Fibroblast of lung (primary cell): ENCODE results near the gene FGGY. TPM values are rescaled to one million over a fixed set of nuclear protein-coding genes. Genes with fewer than 3 reads are reported as not detected.
"Not testable (repeated sequence)": the region's sequence is repeated elsewhere in the genome, so short reads cannot be mapped to it uniquely, and the experiment has no call there.

Experiments used
- DNase-seq, 2 donors: peaks; one replicate each; pipeline versions ENCODE4 v3.0.0 to v3.0.0-alpha.2; 2010; ENCODE audit warnings: low read depth in 2 of 2
- H2AFZ ChIP-seq: 2 replicates; pipeline ENCODE4 v1.5.1; 2012; ENCODE audit warnings: low read length, control low read depth, inconsistent platforms
- H3K27ac ChIP-seq: 2 replicates; pipeline ENCODE4 v1.5.1; 2011; ENCODE audit warnings: low read length, control low read depth; ENCODE audit not compliant: insufficient read depth
- H3K27me3 ChIP-seq: 2 replicates; pipeline ENCODE4 v1.5.1; 2011; ENCODE audit warnings: mild to moderate bottlenecking, low read length; ENCODE audit not compliant: control insufficient read depth, insufficient read depth
- H3K36me3 ChIP-seq: 2 replicates; pipeline ENCODE4 v1.5.1; 2011; ENCODE audit warnings: low read length; ENCODE audit not compliant: control insufficient read depth, insufficient read depth
- H3K4me1 ChIP-seq: 2 replicates; pipeline ENCODE4 v1.5.1; 2011; ENCODE audit warnings: low read length; ENCODE audit not compliant: control insufficient read depth, insufficient read depth; ENCODE audit errors: extremely low read depth
- H3K4me2 ChIP-seq: 2 replicates; pipeline ENCODE4 v1.5.1; 2011; ENCODE audit warnings: low read length, control low read depth; ENCODE audit not compliant: insufficient read depth; ENCODE audit errors: extremely low read depth
- H3K4me3 ChIP-seq, 4 experiments: fragments of 200-600 bp in 1 of 4; sonication (generic) in 1 of 4; replicated peaks in 1 of 4; 2 replicates each; pipeline ENCODE4 v1.5.1; 2011 to 2016; ENCODE audit warnings: low read length in 4 of 4, low read depth in 3 of 4, mild to moderate bottlenecking in 3 of 4, control low read depth in 2 of 4, inconsistent platforms in 1 of 4, mixed read lengths in 1 of 4; ENCODE audit not compliant: insufficient read depth in 1 of 4; ENCODE audit errors: control extremely low read depth in 1 of 4
- H3K79me2 ChIP-seq: 2 replicates; pipeline ENCODE4 v1.5.1; 2012; ENCODE audit warnings: mild to moderate bottlenecking, low read length, inconsistent platforms; ENCODE audit not compliant: control insufficient read depth, insufficient read depth
- H3K9ac ChIP-seq: 2 replicates; pipeline ENCODE4 v1.5.1; 2011; ENCODE audit warnings: mild to moderate bottlenecking, low read length, control low read depth; ENCODE audit not compliant: insufficient read depth
- H3K9me3 ChIP-seq: 2 replicates; pipeline ENCODE4 v1.5.1; 2012; ENCODE audit warnings: low read depth, low read length; ENCODE audit not compliant: control insufficient read depth, insufficient read depth
- H4K20me1 ChIP-seq: 2 replicates; pipeline ENCODE4 v1.5.1; 2011; ENCODE audit warnings: low read length; ENCODE audit not compliant: control insufficient read depth, insufficient read depth; ENCODE audit errors: extremely low read depth
- CTCF ChIP-seq, 2 donors: IDR thresholded peaks in 1 of 2; conservative IDR thresholded peaks in 1 of 2; 1 replicate in 1 of 2; 2 replicates in 1 of 2; pipeline ENCODE4 v1.5.1; 2011 to 2012; ENCODE audit warnings: low read length in 2 of 2, control low read depth in 1 of 2, inconsistent platforms in 1 of 2, low read depth in 1 of 2, mild to moderate bottlenecking in 1 of 2
- EZH2 ChIP-seq: IDR thresholded peaks from 2 replicates; pipeline ENCODE4 v1.5.1; 2012; ENCODE audit warnings: low read length, control low read depth, mild to moderate bottlenecking; ENCODE audit errors: missing control alignments
- polyA plus RNA-seq, 2 donors: library from polyadenylated mRNA; depleted of rRNA in 1 of 2; stranded (reverse) in 1 of 2; unstranded in 1 of 2; fragments of >200 nt; gene quantifications; 2 replicates each; pipeline ENCODE4 v1.2.1, GENCODE V29; 2011 to 2012; ENCODE audit warnings: missing spikeins in 1 of 2
- total RNA-seq: library from RNA; depleted of rRNA; stranded (reverse); fragments of >200 nt; gene quantifications from 2 replicates; pipeline ENCODE4 v1.2.1, GENCODE V29; 2014

The FGGY gene
- total and polyA plus RNA-seq, 2 donors (not counting 1 experiment from before 2014, with no cell fraction given) = 9.5 to 32.4 TPM

GRCh38 chr1:59249396-59250137 lies 47.3 kb upstream of the FGGY start:
- Histone ChIP-seq H3K4me1 (no peaks in the 10 kb centered on the region), H2AFZ (no peak overlapping the region), H3K27ac (no peak overlapping the region), H3K27me3 (no peaks in the 10 kb centered on the region), H3K79me2 (no peaks in the 10 kb centered on the region), H3K9ac (no peak overlapping the region), H3K4me2 (no peak overlapping the region), H3K4me3 (no peak overlapping the region), H4K20me1 (no peaks in the 10 kb centered on the region), H3K36me3 (no peaks in the 10 kb centered on the region), H3K9me3 (no peaks in the 10 kb centered on the region)
- DNase-seq = no peak
- no peak for TF ChIP-seq CTCF (conservative IDR thresholded peaks at IDR 0.05 in 1 of 2, IDR thresholded peaks at IDR 0.05 in 1 of 2; ENCODE audit: low read depth in 1 of 2, low read length in 2 of 2)
- TF ChIP-seq EZH2 = no peak

- H3K36me3 ChIP-seq, H3K4me2 ChIP-seq: not testable (repeated sequence)
These were observed 45.8 kb upstream of the FGGY start for GRCh38 chr1:59251061-59251460.

GRCh38 chr1:59256429-59256828 lies 40.5 kb upstream of the FGGY start:
- not testable (repeated sequence) for H3K27ac ChIP-seq, H3K27me3 ChIP-seq, H3K4me3 ChIP-seq

More at GRCh38 chr1:59251061-59251460, 45.8 kb upstream of the FGGY start:
- not testable (repeated sequence) for H3K4me1 ChIP-seq, H3K27ac ChIP-seq, H2AFZ ChIP-seq, H4K20me1 ChIP-seq, H3K79me2 ChIP-seq, H3K9ac ChIP-seq, H3K9me3 ChIP-seq, DNase-seq, H3K27me3 ChIP-seq, H3K4me3 ChIP-seq

GRCh38 chr1:59258412-59259032 lies 38.4 kb upstream of the FGGY start:
- Histone ChIP-seq H3K27me3 (no peaks in the 10 kb centered on the region), H3K79me2 (no peaks in the 10 kb centered on the region), H3K36me3 (no peaks in the 10 kb centered on the region), H3K4me3 (no peak overlapping the region), H3K4me1 (no peaks in the 10 kb centered on the region), H4K20me1 (no peaks in the 10 kb centered on the region), H3K4me2 (no peak overlapping the region), H2AFZ (no peak overlapping the region), H3K27ac (no peak overlapping the region), H3K9me3 (no peaks in the 10 kb centered on the region), H3K9ac (no peak overlapping the region)
- DNase-seq = no peak
- TF ChIP-seq EZH2 (no peak), CTCF (conservative IDR thresholded peaks at IDR 0.05 in 1 of 2, IDR thresholded peaks at IDR 0.05 in 1 of 2; ENCODE audit: low read depth in 1 of 2, low read length in 2 of 2) (no peak)

More at GRCh38 chr1:59256429-59256828, 40.5 kb upstream of the FGGY start:
- H2AFZ ChIP-seq, H3K4me2 ChIP-seq, H3K9me3 ChIP-seq, H4K20me1 ChIP-seq, H3K9ac ChIP-seq, DNase-seq, H3K4me1 ChIP-seq, H3K36me3 ChIP-seq, H3K79me2 ChIP-seq: not testable (repeated sequence)
